HG03571 (cell line): ENCODE data around the gene ITIH6.
"Not testable (repeated sequence)": the region's sequence is repeated elsewhere in the genome, so short reads cannot be mapped to it uniquely, and the experiment has no call there.

Experiments
- ATAC-seq: cut with Tn5 transposase; IDR thresholded peaks from one replicate; pipeline ENCODE4 v1.9.1; 2021; ENCODE audit not compliant: unreplicated experiment

ITIH6 gene

DNA sequence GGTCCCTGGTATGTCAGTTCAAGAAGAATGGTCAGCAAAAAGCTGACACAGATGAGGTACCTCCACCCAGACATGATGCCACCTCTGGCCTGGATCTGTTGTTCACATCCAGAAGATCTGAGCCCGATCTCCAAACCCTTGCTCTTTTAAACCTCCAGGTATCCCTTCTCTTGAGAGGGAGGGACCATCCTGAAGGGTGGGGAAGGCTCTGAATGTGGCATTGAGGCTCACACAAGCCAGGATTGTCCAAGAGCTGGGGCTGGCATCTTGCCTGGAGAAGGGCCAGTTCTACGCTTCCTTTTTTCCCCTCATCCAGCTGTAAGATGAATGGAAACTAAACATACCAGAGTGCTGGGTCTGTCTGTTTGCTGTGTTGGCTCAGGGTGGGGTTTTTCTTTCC is at the start of gene ITIH6:
Gene ITIH6 (minus strand): TSS at position 119 of the 400 bp plus-strand sequence. CDS start 45 bp downstream, at position 74.
- ATAC-seq, result no peak

DNA sequence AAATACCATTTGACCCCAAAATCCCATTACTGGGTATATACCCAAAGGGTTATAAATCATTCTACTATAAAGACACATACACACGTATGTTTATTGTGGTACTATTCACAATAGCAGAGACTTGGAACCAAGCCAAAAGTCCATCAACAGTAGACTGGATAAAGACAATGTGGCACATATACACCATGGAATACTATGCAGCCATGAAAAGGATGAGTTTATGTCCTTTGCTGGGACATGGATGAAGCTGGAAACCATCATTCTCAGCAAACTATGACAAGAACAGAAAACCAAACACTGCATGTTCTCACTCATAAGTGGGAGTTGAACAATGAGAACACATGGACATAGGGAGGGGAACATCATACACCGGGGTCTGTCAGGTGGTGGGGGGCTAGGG is 49.6 kb upstream of the ITIH6 start:
- not testable (repeated sequence) for ATAC-seq

- ATAC-seq, result no peak
These were observed 45.0 kb upstream of the ITIH6 start for GRCh38 chrX:54843050-54843449.

GRCh38 chrX:54842607-54843006 is 44.6 kb upstream of the ITIH6 start:
- ATAC-seq, result no peak

GRCh38 chrX:54841184-54841874 is 43.3 kb upstream of the ITIH6 start:
- ATAC-seq, result not testable (repeated sequence)

GRCh38 chrX:54838583-54838982 is 40.5 kb upstream of the ITIH6 start:
- no peak for ATAC-seq

DNA sequence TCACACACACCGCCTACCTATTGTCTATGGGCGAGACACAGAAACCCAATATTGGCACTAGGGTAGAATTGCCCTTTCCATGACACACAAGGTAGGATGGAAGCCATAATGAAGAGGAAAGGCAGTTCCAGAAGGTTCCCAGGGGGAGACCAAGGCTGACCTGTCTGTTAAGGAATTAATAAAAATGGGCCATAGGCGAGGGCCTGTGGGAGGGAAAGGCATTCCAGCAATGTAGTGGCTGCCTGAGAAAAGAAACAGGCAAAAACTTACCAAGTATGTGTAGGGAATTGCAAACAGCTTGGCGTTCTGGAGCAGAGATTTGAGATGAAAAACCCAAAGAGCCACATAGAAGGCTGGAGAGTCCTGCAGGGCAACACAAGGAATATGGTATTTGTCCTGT is 28.5 kb upstream of the ITIH6 start:
- ATAC-seq, result no peak

GRCh38 chrX:54825716-54826438 is 27.8 kb upstream of the ITIH6 start:
- no peak for ATAC-seq

DNA sequence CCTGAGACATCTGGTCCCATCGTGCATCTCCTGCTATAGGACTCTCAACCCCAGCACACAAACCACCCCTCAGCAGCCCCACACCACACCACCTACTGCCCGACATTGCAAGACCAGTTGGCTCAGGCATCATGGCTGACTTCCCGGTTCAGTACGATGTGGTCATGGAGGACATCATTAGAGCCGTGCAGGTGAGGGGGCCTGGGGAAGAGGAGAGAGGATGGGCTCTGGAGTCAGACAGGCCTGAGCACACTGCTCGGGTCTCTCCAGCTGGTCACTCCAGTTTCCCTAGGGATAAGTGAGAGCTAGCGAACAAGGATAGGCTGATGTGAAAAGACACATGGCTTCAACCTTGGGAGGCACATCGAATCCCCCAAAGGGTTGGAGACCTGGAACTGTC is 26.7 kb upstream of the ITIH6 start:
- no peak for ATAC-seq

- no peak for ATAC-seq
These were observed 26.1 kb upstream of the ITIH6 start for GRCh38 chrX:54824195-54824594.

DNA sequence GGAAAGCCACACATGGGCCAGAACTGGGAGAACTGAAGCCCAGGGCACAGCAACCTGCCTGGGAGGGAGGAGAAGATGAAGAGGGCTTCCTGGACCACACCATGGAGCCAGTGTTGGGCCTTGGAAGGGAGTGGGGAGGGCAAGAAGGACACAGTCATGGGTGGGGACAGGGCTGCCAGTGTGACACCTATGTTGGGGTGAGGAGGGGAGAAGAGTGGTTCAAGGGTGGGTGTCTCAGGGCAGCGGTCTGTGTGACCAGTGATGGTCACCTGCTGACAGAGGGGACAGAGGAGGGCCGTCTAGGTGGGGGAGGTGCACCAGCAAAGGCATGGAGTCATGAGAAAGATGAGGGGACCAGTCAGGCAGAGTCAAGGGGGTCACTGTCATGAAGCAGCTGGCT is 23.3 kb upstream of the ITIH6 start:
- ATAC-seq, result no peak

DNA sequence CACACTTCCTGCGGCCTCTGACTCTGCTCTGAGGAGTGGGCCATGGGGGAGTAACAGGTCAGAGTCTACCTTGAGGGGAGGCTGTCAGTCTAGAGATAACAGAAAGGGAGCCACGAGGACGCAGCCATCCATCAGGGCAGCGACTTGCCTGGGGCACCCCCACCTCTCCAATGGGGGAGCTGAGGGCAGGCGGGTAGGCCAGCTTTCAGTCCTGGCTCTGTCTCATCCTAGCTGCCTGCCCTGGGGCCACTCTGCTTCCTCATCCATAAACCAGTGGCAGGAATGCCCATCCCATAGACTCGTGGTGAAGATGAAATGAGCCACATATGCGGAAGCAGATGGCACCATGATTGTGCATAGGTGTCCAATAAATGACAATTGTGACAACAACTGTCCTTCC is 22.7 kb upstream of the ITIH6 start:
- no peak for ATAC-seq

GRCh38 chrX:54819201-54819600 is 21.1 kb upstream of the ITIH6 start:
- no peak for ATAC-seq

GRCh38 chrX:54818221-54818620 is 20.2 kb upstream of the ITIH6 start:
- no peak for ATAC-seq

DNA sequence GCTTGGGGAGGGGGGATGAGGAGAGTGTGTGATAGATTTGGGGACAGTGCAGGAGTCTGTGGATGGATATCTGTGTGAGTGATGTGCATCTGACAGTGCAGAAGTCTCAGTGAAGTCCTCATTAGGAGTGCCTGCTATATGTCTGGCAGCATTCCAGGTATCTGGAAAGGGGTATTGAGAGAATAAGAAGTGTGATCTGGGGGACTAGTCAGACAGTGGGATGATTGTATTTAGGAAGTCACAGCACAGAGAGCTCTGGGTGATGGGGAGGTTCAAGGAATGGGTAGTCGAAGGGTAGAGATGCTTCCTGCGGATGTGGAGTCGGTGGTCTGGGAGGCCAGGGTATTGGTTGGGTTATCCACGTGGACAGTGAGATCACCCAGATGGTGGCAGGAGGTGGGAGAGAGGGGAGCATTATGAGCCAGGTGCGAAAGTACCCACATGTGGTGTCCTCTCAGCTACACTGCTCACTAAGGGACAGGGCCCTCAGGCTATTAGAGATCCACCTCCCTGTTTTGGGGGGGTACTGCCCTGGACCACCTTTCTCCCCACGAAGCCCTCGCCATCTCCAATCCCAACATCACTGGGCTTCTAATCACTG is 19.3 kb upstream of the ITIH6 start:
- ATAC-seq, result no peak

DNA sequence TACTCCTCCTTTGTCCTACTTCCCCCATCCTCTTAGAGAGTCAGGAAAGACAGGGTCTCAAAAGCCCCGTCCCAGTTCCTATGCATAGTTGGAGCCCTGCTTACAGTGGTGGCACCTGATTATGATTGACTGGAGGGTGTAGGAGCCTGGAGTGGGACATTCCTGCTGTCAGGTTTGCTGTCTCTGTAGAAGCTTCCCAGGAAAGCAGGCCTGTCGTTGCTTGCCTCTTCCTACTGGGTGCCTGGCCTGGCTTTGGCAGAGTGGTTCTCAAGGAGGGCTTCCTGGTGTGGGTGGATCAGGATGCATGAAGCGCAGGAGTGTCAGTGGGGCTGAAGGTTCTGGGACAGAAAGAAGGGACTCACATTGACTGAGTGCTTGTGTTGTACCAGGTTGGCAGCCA is 14.3 kb upstream of the ITIH6 start:
- ATAC-seq, result no peak

- no peak for ATAC-seq
These were observed 13.3 kb upstream of the ITIH6 start for GRCh38 chrX:54811301-54811885.

DNA sequence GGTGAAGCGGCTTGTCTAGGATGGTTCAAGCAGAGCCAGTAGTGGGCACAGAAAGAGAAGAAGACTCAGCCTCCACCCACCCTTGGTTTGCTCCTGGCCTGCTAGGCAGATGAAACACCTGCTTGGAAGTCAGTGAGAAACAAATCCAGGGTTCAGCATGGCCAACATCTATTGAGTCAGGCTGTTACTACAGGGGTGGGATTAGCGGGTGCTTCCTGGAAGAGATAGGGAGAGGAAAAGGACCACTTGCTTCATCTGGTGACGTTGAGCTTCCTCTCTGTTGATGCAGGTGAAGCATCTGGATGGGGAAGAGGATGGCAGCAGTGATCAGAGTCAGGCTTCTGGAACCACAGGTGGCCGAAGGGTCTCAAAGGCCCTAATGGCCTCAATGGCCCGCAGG is 12.5 kb upstream of the ITIH6 start:
- no peak for ATAC-seq

DNA sequence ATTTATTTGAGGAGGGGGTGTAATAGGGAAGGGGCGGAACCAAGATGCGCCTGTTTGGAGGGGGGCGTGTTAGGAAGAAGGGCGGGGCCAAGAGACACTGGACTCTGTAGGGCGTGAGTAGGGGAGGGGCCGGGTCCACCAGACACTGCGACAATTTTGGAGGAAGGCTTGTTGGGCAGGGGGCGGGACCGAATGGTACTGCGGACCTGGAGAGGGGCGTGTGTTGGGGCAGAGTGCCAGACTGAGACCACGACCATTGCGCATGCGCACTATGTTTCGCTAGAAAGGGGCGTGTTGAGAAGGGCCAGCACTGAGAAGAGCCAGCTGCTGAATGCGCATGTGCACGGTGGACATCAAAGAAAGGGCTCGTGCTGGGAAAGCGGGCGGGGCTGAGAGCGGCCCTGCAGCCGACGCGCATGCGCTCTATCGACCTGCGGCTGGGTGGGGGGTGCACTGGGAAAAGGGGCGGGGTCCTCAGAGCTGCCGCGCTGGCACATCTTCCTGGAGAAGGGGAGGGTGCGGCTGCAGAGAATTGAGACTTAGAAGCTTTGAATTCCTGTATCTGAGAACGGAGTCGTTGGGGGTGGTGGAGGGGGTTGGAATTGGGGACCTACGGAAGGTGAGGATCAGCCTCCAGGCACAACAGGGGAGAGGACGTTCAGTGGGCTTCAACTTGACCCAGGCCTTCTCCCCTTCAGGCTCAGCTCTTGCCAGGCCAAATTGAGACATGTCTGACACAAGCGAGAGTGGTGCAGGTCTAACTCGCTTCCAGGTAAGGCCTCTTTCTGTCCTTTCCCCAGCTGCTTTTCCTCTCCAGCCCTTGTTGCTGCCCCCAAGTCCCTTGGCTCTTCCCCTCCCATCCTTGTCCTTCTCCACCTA is 10.8 kb upstream of the ITIH6 start:
- peak; percentile 87 for ATAC-seq

GRCh38 chrX:54808109-54808604 is 10.1 kb upstream of the ITIH6 start:
- peak; percentile 31 for ATAC-seq
